Neural cell (in vitro differentiated cells): ENCODE measurements around the gene SLC29A2. TPM values are rescaled to one million over a fixed set of nuclear protein-coding genes. Genes with fewer than 3 reads are reported as not detected.

ENCODE experiments used
- H2AFZ ChIP-seq: fragments of 200-600, 300-800 bp; sonication (generic), shearing (Covaris generic); 2 replicates; pipeline ENCODE4 v1.6.0; 2014; ENCODE audit warnings: low read depth, mild to moderate bottlenecking, antibody characterized with exemption, low read length, moderate library complexity
- H3F3A ChIP-seq: fragments of 200-600 bp; shearing (Covaris generic); 2 replicates; pipeline ENCODE4 v1.6.1; 2016; ENCODE audit warnings: mild to moderate bottlenecking, moderate library complexity, mixed read lengths, antibody characterized with exemption, low read length; ENCODE audit not compliant: insufficient read depth, poor library complexity, severe bottlenecking
- H3K27ac ChIP-seq: fragments of 200-600, 300-800 bp; sonication (generic), shearing (Covaris generic); 2 replicates; pipeline ENCODE4 v1.5.1; 2014; ENCODE audit warnings: mild to moderate bottlenecking, low read length, moderate library complexity
- H3K27me3 ChIP-seq: fragments of 300-800, 200-600 bp; sonication (generic), shearing (Covaris generic); 2 replicates; pipeline ENCODE4 v1.6.0; 2014; ENCODE audit warnings: mild to moderate bottlenecking, low read depth, low read length, moderate library complexity; ENCODE audit not compliant: insufficient read depth
- H3K36me3 ChIP-seq: fragments of 300-800, 200-600 bp; sonication (generic), shearing (Covaris generic); 2 replicates; pipeline ENCODE4 v1.5.1; 2014; ENCODE audit warnings: mild to moderate bottlenecking, antibody characterized with exemption, low read length, moderate library complexity; ENCODE audit not compliant: insufficient read depth
- H3K4me2 ChIP-seq: fragments of 300-800, 200-600 bp; sonication (generic), shearing (Covaris generic); 2 replicates; pipeline ENCODE4 v1.6.0; 2014; ENCODE audit warnings: mild to moderate bottlenecking, low read length
- H3K4me3 ChIP-seq: fragments of 300-800, 200-600 bp; sonication (generic), shearing (Covaris generic); 2 replicates; pipeline ENCODE4 v1.5.1; 2014; ENCODE audit warnings: mild to moderate bottlenecking, low read length, moderate library complexity
- H3K79me2 ChIP-seq: fragments of 200-600 bp; shearing (Covaris generic); replicated peaks from 2 replicates; pipeline ENCODE4 v1.6.0; 2014; ENCODE audit warnings: mild to moderate bottlenecking, low read length, moderate library complexity; ENCODE audit not compliant: insufficient read depth
- H3K9ac ChIP-seq: fragments of 300-800, 200-600 bp; sonication (generic), shearing (Covaris generic); 2 replicates; pipeline ENCODE4 v1.6.1; 2016; ENCODE audit warnings: mild to moderate bottlenecking, low read length, mixed read lengths
- H3K9me2 ChIP-seq: fragments of 200-600 bp; shearing (Covaris generic); 2 replicates; pipeline ENCODE4 v1.6.1; 2016; ENCODE audit warnings: mild to moderate bottlenecking, low read length, mixed read lengths; ENCODE audit not compliant: insufficient read depth
- H3K9me3 ChIP-seq: fragments of 200-600, 300-800 bp; sonication (generic), shearing (Covaris generic); 2 replicates; pipeline ENCODE4 v1.6.1; 2016; ENCODE audit warnings: mild to moderate bottlenecking, mixed run types, low read length, moderate library complexity, mixed read lengths
- H4K20me1 ChIP-seq: fragments of 200-600 bp; shearing (Covaris generic); 2 replicates; pipeline ENCODE4 v1.6.1; 2016; ENCODE audit warnings: mild to moderate bottlenecking, mixed run types; ENCODE audit not compliant: insufficient read depth
- CTCF ChIP-seq: fragments of 450-650 bp; IDR thresholded peaks from 2 replicates; pipeline ENCODE4 v1.5.1; 2014; ENCODE audit warnings: antibody characterized with exemption, mild to moderate bottlenecking, moderate library complexity; ENCODE audit not compliant: poor library complexity, severe bottlenecking
- EP300 ChIP-seq: fragments of 450-650 bp; conservative IDR thresholded peaks from 2 replicates; pipeline ENCODE4 v1.6.1; 2014; ENCODE audit warnings: antibody characterized with exemption, mild to moderate bottlenecking, moderate library complexity; ENCODE audit not compliant: poor library complexity, severe bottlenecking
- EZH2 ChIP-seq: fragments of 200-600, 300-800 bp; shearing (Covaris generic), sonication (generic); IDR thresholded peaks from 2 replicates; pipeline ENCODE4 v1.6.1; 2014; ENCODE audit warnings: antibody characterized with exemption, low read length, borderline replicate concordance, mild to moderate bottlenecking; ENCODE audit not compliant: insufficient read depth, poor library complexity, severe bottlenecking
- MXI1 ChIP-seq: fragments of 450-650 bp; conservative IDR thresholded peaks from 2 replicates; pipeline ENCODE4 v1.6.1; 2014; ENCODE audit warnings: antibody characterized with exemption, mild to moderate bottlenecking; ENCODE audit not compliant: poor library complexity, severe bottlenecking
- POLR2AphosphoS5 ChIP-seq: IDR thresholded peaks from 2 replicates; pipeline ENCODE4 v1.6.1; 2012
- RAD21 ChIP-seq: fragments of 450-650 bp; conservative IDR thresholded peaks from 2 replicates; pipeline ENCODE4 v1.6.1; 2014; ENCODE audit warnings: antibody characterized with exemption, mild to moderate bottlenecking, moderate library complexity
- SMC3 ChIP-seq: fragments of 450-650 bp; conservative IDR thresholded peaks from 2 replicates; pipeline ENCODE4 v1.6.1; 2014; ENCODE audit warnings: antibody characterized with exemption, mild to moderate bottlenecking, moderate library complexity; ENCODE audit not compliant: poor library complexity
- TAF1 ChIP-seq: IDR thresholded peaks from 2 replicates; pipeline ENCODE4 v1.6.1; 2012; ENCODE audit warnings: low read depth
- polyA plus RNA-seq: library from polyadenylated mRNA; depleted of rRNA; stranded (reverse); fragments of >200 nt; gene quantifications from 2 replicates; pipeline ENCODE4 v1.2.3, GENCODE V29; 2014
- TF ChIP-seq, protein P1 (sequence below): IDR thresholded peaks from 2 replicates; pipeline ENCODE4 v1.6.1; 2012; ENCODE audit warnings: borderline replicate concordance

The SLC29A2 gene
- polyA plus RNA-seq, 1 donor from 2014 or later, result 1.7 TPM

DNA sequence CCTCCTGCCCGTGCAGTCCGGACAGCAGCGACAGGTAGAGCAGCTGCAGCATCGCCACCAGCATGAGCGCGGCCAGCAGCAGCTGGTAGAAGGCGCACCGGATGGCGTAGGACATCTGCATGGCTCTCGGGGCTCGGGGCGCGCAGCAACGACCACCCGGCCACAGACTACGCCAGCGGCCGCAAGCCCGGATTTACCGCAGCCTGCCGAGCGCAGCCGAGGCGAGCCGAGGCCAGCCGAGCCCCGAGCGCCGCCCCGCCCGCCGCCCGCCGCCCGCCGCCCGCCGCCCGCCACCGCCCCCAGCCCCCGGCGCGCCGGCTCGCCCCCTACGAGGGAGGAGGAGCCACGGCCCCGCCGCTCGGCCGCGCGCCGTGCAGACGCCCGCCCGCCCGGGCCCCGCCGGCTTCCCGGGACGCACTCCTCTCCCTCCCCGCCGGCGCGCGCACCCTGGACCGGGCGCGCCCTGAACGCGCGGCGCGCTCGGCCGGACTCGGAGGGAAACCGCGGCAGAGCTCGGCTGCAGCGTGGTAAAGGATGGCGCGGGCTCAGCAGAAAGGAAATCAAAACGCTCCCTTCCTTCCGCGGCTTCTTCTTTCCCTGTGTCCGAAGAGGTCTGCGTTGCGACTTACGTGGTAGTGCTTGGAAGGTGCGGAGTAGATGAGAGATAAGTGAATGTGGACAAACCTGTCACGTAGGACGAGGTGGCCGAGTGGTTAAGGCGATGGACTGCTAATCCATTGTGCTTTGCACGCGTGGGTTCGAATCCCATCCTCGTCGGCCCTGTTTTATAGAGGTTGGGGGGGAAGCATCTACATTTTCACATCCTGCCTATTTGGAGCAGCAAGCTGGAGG is 23.9 kb downstream of the SLC29A2 start, which contains the start of gene B4GAT1:
B4GAT1 (minus strand) TSS at position 205 of the 852 bp plus-strand sequence; CDS start at position 121, 84 bp downstream.
- Histone ChIP-seq H3K9me3 (no peaks in the 10 kb centered on the region), H3K4me3 (peak within 1 kb of the TSS; percentile 100), H3K27me3 (no peaks in the 10 kb centered on the region), H3K9ac (peak within 1 kb of the TSS; percentile 99), H3K79me2 (peaks cover 31% of the 10 kb centered on the region), H4K20me1 (no peaks in the 10 kb centered on the region), H3K27ac (peak within 1 kb of the TSS; percentile 96), H3K4me2 (peak within 1 kb of the TSS; percentile 87), H2AFZ (peak within 1 kb of the TSS; percentile 94), H3K36me3 (no peaks in the 10 kb centered on the region), H3F3A (peaks cover 3% of the 10 kb centered on the region), H3K9me2 (no peaks in the 10 kb centered on the region)
- TF ChIP-seq EZH2 (no peak), EP300 (peak; percentile 54), CTCF (no peak), MXI1 (peak; percentile 70), RAD21 (no peak), POLR2AphosphoS5 (peak; percentile 85), SMC3 (peak; percentile 33), TAF1 (peak; percentile 61)
- TF ChIP-seq, protein P1, sequence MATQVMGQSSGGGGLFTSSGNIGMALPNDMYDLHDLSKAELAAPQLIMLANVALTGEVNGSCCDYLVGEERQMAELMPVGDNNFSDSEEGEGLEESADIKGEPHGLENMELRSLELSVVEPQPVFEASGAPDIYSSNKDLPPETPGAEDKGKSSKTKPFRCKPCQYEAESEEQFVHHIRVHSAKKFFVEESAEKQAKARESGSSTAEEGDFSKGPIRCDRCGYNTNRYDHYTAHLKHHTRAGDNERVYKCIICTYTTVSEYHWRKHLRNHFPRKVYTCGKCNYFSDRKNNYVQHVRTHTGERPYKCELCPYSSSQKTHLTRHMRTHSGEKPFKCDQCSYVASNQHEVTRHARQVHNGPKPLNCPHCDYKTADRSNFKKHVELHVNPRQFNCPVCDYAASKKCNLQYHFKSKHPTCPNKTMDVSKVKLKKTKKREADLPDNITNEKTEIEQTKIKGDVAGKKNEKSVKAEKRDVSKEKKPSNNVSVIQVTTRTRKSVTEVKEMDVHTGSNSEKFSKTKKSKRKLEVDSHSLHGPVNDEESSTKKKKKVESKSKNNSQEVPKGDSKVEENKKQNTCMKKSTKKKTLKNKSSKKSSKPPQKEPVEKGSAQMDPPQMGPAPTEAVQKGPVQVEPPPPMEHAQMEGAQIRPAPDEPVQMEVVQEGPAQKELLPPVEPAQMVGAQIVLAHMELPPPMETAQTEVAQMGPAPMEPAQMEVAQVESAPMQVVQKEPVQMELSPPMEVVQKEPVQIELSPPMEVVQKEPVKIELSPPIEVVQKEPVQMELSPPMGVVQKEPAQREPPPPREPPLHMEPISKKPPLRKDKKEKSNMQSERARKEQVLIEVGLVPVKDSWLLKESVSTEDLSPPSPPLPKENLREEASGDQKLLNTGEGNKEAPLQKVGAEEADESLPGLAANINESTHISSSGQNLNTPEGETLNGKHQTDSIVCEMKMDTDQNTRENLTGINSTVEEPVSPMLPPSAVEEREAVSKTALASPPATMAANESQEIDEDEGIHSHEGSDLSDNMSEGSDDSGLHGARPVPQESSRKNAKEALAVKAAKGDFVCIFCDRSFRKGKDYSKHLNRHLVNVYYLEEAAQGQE, result peak; percentile 18

GRCh38 chr11:66346476-66347424 is 24.8 kb downstream of the SLC29A2 start:
- Histone ChIP-seq H3K27ac (peak overlapping the region; percentile 96), H3K4me2 (peak overlapping the region; percentile 87), H3F3A (peaks cover 3% of the 10 kb centered on the region), H3K9ac (peak overlapping the region; percentile 99), H3K4me3 (peak overlapping the region; percentile 100), H3K27me3 (no peaks in the 10 kb centered on the region), H3K9me3 (no peaks in the 10 kb centered on the region), H3K79me2 (peaks cover 31% of the 10 kb centered on the region), H3K36me3 (no peaks in the 10 kb centered on the region), H4K20me1 (no peaks in the 10 kb centered on the region), H3K9me2 (no peaks in the 10 kb centered on the region), H2AFZ (peak overlapping the region; percentile 94)
- peak; percentile 37 for TF ChIP-seq MXI1
- no peak for TF ChIP-seq TAF1
